Measurements from ENCODE around the gene RAD9A. TPM values are rescaled to one million over a fixed set of nuclear protein-coding genes. Genes with fewer than 3 reads are reported as not detected.

Gene RAD9A
- total RNA-seq, 6 donors from 2014 or later, result 20.4 to 115 (median 28.2) TPM

DNA sequence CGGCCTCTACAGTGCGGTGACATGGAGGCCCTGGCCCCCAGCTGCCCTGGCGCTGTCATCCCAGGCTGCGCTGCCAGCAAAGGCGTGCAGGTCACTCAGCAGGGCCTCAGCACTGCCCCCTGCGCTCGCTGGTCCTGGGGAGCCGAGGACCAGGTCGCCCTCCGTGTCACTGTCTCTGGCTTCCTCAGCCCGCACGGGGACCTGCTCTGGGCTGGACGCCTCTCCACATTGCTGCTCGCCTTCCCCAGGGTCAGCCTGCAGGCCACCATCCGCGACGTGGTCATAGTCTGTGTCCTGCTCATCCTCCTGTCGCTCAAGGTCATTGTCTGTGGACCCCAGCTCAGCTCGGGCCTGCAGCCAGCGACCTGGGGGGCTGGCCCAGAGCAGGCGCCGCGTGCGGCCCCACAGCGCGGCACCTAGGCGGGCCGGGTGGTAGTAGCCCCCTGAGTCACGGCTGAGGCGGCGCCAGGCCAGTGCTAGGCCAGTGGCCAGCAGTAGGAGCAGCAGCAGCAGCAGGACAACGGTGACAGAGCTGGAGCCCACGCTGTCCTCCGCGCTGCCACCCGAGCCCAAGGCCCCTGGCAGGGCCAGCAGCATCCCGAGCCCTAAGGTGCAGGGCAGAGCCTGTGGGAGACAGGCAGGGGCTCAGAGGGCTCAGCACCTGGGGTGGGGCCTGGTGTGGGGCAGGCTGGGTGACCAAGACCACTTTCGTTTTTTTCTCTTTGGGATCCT is 44.1 kb downstream of the RAD9A start:
- TF ChIP-seq POLR2AphosphoS5 (IDR thresholded peaks at IDR 0.05), result no peak
- no peak for TF ChIP-seq POLR2A (IDR thresholded peaks at IDR 0.05)
- TF ChIP-seq, protein P1, sequence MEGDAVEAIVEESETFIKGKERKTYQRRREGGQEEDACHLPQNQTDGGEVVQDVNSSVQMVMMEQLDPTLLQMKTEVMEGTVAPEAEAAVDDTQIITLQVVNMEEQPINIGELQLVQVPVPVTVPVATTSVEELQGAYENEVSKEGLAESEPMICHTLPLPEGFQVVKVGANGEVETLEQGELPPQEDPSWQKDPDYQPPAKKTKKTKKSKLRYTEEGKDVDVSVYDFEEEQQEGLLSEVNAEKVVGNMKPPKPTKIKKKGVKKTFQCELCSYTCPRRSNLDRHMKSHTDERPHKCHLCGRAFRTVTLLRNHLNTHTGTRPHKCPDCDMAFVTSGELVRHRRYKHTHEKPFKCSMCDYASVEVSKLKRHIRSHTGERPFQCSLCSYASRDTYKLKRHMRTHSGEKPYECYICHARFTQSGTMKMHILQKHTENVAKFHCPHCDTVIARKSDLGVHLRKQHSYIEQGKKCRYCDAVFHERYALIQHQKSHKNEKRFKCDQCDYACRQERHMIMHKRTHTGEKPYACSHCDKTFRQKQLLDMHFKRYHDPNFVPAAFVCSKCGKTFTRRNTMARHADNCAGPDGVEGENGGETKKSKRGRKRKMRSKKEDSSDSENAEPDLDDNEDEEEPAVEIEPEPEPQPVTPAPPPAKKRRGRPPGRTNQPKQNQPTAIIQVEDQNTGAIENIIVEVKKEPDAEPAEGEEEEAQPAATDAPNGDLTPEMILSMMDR (IDR thresholded peaks at IDR 0.05), result no peak
- no peak for TF ChIP-seq EP300 (IDR thresholded peaks at IDR 0.05)
- H3K4me1 ChIP-seq, result peaks cover 7 to 36% (median 11%) of the 10 kb centered on the region in 4 donors
- peak overlapping the region in 2 of 4 donors; percentile 27 to 52 for H3K27ac ChIP-seq
- H3K36me3 ChIP-seq, result peaks cover 4 to 90% (median 79%) of the 10 kb centered on the region in 4 donors
- H3K9me3 ChIP-seq, result no peaks in the 10 kb centered on the region
- no peaks in the 10 kb centered on the region for H3K27me3 ChIP-seq
- 80 to 91% methylated on average over 2 to 32 of the region's 38 CpGs for WGBS, 2 donors
- ATAC-seq (ENCODE audit: low FRiP score in 2 of 2) (no peak), DNase-seq (peak in 1 of 2 donors; percentile 84)
- H3K4me3 ChIP-seq, result peak overlapping the region in 3 of 4 donors; percentile 33 to 42 (median 40)

DNA sequence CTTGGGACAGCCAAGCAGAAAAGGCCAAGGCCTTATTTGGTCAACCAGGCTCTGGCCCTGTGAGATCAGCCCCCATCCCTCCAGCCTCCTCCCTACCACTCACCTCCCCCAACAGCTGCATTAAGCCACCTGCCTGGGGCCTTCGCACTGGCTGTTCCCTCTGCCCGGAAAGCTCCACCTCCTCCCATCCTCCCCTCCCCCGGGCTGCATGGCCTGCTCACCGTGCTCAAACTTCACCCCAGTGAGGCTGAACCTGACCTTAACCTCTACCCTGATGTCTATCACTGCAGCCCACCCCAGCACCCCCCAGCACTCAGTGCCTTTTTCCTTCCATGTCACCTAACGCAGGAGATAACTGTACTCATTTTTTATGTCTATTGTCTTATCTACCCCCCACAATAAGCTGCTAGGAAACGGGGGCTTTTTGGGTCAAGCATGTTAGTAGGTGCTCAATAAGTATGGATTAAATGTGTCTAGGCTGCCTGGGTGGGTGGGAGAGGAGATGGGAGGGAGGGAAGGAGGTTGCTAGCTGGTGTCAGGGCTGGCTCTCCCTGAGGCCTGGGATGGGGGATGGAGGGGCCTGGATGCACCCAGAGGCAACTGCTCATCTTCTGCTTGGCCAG is 44.8 kb downstream of the RAD9A start:
- no peaks in the 10 kb centered on the region for H3K27me3 ChIP-seq
- H3K4me3 ChIP-seq, result peak overlapping the region in 3 of 4 donors; percentile 33 to 42 (median 40)
- H3K4me1 ChIP-seq, result peaks cover 7 to 42% (median 14%) of the 10 kb centered on the region in 4 donors
- peak overlapping the region in 3 of 4 donors; percentile 17 to 74 (median 52) for H3K27ac ChIP-seq
- ATAC-seq (ENCODE audit: low FRiP score in 2 of 2), result no peak
- no peak for DNase-seq
- peaks cover 4 to 90% (median 80%) of the 10 kb centered on the region in 4 donors for H3K36me3 ChIP-seq
- no peak for TF ChIP-seq POLR2A (IDR thresholded peaks at IDR 0.05)
- TF ChIP-seq EP300 (IDR thresholded peaks at IDR 0.05), result no peak
- TF ChIP-seq, protein P1 (IDR thresholded peaks at IDR 0.05), result no peak
- no peak for TF ChIP-seq POLR2AphosphoS5 (IDR thresholded peaks at IDR 0.05)
- H3K9me3 ChIP-seq, result no peaks in the 10 kb centered on the region
- WGBS, 2 donors, result 44 to 60% methylated on average over 6 of the region's 6 CpGs

DNA sequence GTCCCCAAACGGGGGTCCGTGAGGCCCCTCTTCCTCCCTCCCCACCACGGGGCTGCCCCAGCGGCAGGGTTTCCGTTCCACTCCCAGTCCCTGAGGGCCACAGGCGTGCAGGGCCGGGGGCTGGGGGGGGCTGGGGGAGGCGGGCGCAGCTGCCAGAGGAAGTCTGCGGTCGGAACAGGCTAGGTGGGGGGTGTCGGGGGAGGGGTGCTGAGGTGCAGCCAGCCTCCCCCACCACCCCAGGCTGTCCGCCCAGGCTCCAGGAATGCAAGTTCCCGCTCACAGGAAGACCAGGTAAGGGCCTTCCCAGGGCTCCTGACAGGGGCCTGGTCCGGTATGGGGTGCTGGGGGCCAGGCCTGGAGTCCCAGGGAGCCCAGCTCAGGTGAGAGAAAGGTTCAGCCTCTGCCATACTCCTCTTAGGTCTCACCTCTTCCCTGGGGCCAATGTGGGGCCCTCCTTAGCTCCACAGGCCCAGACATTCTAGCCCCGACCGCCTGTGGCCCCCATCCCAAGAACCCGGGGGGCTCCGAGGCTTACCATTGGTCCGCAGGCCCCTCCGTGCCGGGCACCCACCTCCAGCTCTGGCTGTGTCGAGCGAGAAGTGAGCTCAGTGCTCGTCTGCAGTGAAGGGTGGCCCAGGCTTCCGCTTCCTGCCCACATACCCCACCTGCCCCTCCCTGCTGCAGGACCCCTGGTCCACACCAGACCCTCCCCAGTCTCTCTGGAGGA is 45.5 kb downstream of the RAD9A start, which contains the start of gene PTPRCAP:
Gene PTPRCAP (minus strand): TSS at position 601 of the 727 bp plus-strand sequence. CDS start 63 bp downstream, at position 538.
- peak in 1 of 4 donors; percentile 58 for TF ChIP-seq POLR2A (IDR thresholded peaks at IDR 0.05)
- TF ChIP-seq, protein P1 (IDR thresholded peaks at IDR 0.05), result no peak
- ATAC-seq (ENCODE audit: low FRiP score in 2 of 2) (peak in 1 of 2 donors; percentile 3), DNase-seq (peak in 1 of 2 donors; percentile 84)
- 60 to 76% methylated on average over 7 to 13 of the region's 26 CpGs for WGBS, 2 donors
- Histone ChIP-seq H3K27me3 (no peaks in the 10 kb centered on the region), H3K4me3 (peak within 1 kb of the TSS in 3 of 4 donors; percentile 33 to 42 (median 40)), H3K9me3 (no peaks in the 10 kb centered on the region), H3K27ac (peak within 1 kb of the TSS; percentile 42 to 74 (median 50)), H3K36me3 (peaks cover 4 to 89% (median 78%) of the 10 kb centered on the region in 4 donors), H3K4me1 (peaks cover 8 to 48% (median 19%) of the 10 kb centered on the region in 4 donors)

DNA sequence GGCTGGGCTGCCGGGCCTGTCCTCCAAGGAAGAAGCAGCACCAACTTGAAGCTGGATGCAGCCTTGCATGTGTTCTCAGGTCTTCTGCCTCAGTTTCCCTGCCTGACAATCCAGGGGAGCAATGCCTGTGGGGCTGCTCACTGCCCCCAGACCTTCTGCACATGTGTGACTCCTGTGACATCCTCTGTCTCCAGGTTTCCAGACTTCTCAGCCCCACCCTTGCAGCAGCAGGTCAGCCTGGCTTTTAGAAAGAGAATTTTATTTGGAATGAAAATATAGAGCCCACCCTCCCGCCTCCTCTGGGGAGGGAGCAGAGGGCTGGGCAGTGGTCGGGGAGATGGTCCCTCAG is 46.0 kb downstream of the RAD9A start:
- Histone ChIP-seq H3K27me3 (no peaks in the 10 kb centered on the region), H3K9me3 (no peaks in the 10 kb centered on the region), H3K27ac (peak overlapping the region in 3 of 4 donors; percentile 48 to 74 (median 52)), H3K36me3 (peaks cover 4 to 84% (median 72%) of the 10 kb centered on the region in 4 donors), H3K4me1 (peaks cover 13 to 53% (median 24%) of the 10 kb centered on the region in 4 donors), H3K4me3 (peak overlapping the region in 3 of 4 donors; percentile 33 to 42 (median 40))
- ATAC-seq (ENCODE audit: low FRiP score in 2 of 2) (no peak), DNase-seq (no peak)
- TF ChIP-seq POLR2A (IDR thresholded peaks at IDR 0.05), result no peak
- no peak for TF ChIP-seq EP300 (IDR thresholded peaks at IDR 0.05)
- no peak for TF ChIP-seq POLR2AphosphoS5 (IDR thresholded peaks at IDR 0.05)
- TF ChIP-seq, protein P1 (IDR thresholded peaks at IDR 0.05), result no peak
- 79% methylated on average over 3 of the region's 3 CpGs; no CpG with 5 or more reads in 1 of the 2 donors for WGBS, 2 donors
